Thoracic aorta (tissue), 2 donors: ENCODE results near the gene C21orf91. TPM values are rescaled to one million over a fixed set of nuclear protein-coding genes. Genes with fewer than 3 reads are reported as not detected.

ENCODE experiments used
- ATAC-seq: fragments of 150-250 bp; one replicate; pipeline ENCODE4 v1.8.0; 2017; ENCODE audit warnings: low read depth; ENCODE audit not compliant: insufficient number of reproducible peaks, low FRiP score
- DNase-seq: peaks from one replicate; pipeline ENCODE4 v3.0.0-alpha.2; 2020; ENCODE audit warnings: low spot score
- H3K27ac ChIP-seq, 2 donors: fragments of 200-600 bp; sonication (generic); 1 replicate in 1 of 2; 2 replicates in 1 of 2; pipeline ENCODE4 v1.5.1; 2016; ENCODE audit warnings: mild to moderate bottlenecking in 2 of 2, moderate library complexity in 2 of 2
- H3K27me3 ChIP-seq: fragments of 200-600 bp; sonication (generic); replicated peaks from 2 replicates; pipeline ENCODE4 v1.6.0; 2016; ENCODE audit warnings: mild to moderate bottlenecking; ENCODE audit not compliant: insufficient read depth
- H3K36me3 ChIP-seq: fragments of 200-600 bp; sonication (generic); one replicate; pipeline ENCODE4 v1.5.1; 2016
- H3K4me1 ChIP-seq, 2 donors: fragments of 200-600 bp; sonication (generic); 1 replicate in 1 of 2; 2 replicates in 1 of 2; pipeline versions ENCODE4 v1.5.1 to v1.6.0; 2016; ENCODE audit warnings: low read depth in 2 of 2, mild to moderate bottlenecking in 1 of 2; ENCODE audit not compliant: control insufficient read depth in 1 of 2
- H3K4me3 ChIP-seq: fragments of 200-600 bp; sonication (generic); 2 replicates; pipeline ENCODE4 v1.5.1; 2016; ENCODE audit warnings: mild to moderate bottlenecking
- H3K9me3 ChIP-seq: fragments of 200-600 bp; sonication (generic); 2 replicates; pipeline ENCODE4 v1.5.1; 2016
- total RNA-seq, 2 donors: library from RNA; depleted of rRNA; stranded (reverse); fragments of >200 nt; gene quantifications; one replicate each; pipeline versions ENCODE4 v1.1.0 to v1.2.3, GENCODE V29; 2016
- TF ChIP-seq, protein P1 (sequence below): fragments of 200-600 bp; sonication (generic); IDR thresholded peaks from one replicate; pipeline ENCODE4 v1.5.1; 2019; ENCODE audit warnings: antibody characterized with exemption

The C21orf91 gene
- total RNA-seq, 2 donors from 2014 or later = 5.7 to 6.9 TPM

DNA sequence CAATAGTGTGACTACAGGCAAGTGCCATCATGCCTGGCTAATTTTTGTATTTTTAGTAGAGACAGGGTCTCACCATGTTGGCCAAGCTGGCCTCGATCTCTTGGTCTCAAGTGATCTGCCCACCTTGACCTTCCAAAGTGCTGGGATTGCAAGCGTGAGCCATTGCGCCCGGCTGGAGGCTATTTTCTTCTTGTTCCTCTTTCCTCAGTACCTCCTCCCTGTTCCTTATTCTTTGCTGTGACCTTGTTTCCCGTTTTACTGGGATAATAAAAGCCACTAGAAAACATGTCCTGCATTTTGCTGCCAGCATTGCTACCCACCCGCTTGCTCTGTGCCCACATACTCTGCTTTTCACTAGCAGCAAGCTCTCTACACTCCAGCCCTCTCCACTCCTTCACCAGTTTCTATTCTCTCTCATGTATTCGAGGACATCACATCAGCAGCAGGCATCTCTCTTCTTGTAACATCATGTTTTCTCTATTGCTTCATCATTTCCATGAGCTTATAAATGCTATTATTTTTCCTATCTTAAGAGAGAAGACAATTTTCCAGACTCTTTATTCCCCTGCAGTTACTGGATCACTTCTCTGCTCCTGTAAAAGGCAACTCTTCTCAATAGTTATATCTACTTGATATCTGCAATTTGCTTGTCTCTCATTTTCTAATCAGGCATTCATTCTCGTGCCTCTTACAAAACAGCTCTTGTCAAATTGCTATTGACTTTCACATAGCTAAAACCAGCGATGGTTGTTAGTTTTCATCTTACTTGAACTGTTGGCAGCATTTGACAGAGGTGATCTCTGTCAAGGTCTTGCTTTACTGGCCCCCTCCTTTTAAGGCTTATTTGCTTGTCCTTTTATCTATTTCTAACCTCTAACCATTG lies 34.5 kb upstream of the C21orf91 start:
- TF ChIP-seq, protein P1, sequence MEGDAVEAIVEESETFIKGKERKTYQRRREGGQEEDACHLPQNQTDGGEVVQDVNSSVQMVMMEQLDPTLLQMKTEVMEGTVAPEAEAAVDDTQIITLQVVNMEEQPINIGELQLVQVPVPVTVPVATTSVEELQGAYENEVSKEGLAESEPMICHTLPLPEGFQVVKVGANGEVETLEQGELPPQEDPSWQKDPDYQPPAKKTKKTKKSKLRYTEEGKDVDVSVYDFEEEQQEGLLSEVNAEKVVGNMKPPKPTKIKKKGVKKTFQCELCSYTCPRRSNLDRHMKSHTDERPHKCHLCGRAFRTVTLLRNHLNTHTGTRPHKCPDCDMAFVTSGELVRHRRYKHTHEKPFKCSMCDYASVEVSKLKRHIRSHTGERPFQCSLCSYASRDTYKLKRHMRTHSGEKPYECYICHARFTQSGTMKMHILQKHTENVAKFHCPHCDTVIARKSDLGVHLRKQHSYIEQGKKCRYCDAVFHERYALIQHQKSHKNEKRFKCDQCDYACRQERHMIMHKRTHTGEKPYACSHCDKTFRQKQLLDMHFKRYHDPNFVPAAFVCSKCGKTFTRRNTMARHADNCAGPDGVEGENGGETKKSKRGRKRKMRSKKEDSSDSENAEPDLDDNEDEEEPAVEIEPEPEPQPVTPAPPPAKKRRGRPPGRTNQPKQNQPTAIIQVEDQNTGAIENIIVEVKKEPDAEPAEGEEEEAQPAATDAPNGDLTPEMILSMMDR = no peak
- no peak for DNase-seq
- H3K4me1 ChIP-seq = no peaks in the 10 kb centered on the region
- ATAC-seq = no peak
- H3K4me3 ChIP-seq = no peak overlapping the region
- no peak overlapping the region for H3K27ac ChIP-seq
- H3K27me3 ChIP-seq = no peaks in the 10 kb centered on the region
- no peaks in the 10 kb centered on the region for H3K36me3 ChIP-seq
- no peaks in the 10 kb centered on the region for H3K9me3 ChIP-seq

DNA sequence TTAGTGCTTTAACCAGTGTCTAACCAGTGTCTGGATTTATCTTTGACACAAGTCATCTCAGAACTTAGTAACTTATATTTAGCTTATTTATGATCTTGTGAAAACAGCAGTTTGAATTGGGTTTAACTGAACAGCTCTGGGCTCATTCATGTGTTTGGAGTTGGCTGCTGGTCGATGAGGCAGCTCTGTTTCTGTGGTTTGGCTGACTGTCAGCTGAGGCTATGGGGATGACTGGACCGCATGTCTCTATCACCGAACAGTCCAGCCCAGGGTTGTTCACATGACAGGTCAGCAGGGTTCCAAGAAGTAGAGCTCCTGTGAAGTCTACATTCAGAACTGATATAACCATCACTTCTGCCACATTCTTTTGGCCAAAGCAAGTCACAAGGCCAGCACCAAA lies 29.1 kb upstream of the C21orf91 start:
- ATAC-seq = no peak

GRCh38 chr21:17841103-17841502 lies 21.9 kb upstream of the C21orf91 start:
- DNase-seq = no peak
- TF ChIP-seq, protein P1 = no peak
- Histone ChIP-seq H3K4me1 (no peaks in the 10 kb centered on the region), H3K27ac (no peak overlapping the region), H3K9me3 (no peaks in the 10 kb centered on the region), H3K36me3 (no peaks in the 10 kb centered on the region), H3K27me3 (no peaks in the 10 kb centered on the region), H3K4me3 (no peak overlapping the region)
- no peak for ATAC-seq

More for the DNA sequence above, 29.1 kb upstream of the C21orf91 start:
- H3K4me3 ChIP-seq = no peak overlapping the region
- DNase-seq = no peak
- no peaks in the 10 kb centered on the region for H3K36me3 ChIP-seq
- no peaks in the 10 kb centered on the region for H3K27me3 ChIP-seq
- TF ChIP-seq, protein P1 = no peak
- no peaks in the 10 kb centered on the region for H3K4me1 ChIP-seq
- H3K27ac ChIP-seq = no peak overlapping the region
- no peaks in the 10 kb centered on the region for H3K9me3 ChIP-seq

- TF ChIP-seq, protein P1 = no peak
- no peaks in the 10 kb centered on the region for H3K36me3 ChIP-seq
- ATAC-seq = no peak
- no peak overlapping the region for H3K27ac ChIP-seq
- no peak for DNase-seq
- H3K4me1 ChIP-seq = no peaks in the 10 kb centered on the region
- H3K9me3 ChIP-seq = no peaks in the 10 kb centered on the region
- no peak overlapping the region for H3K4me3 ChIP-seq
- no peaks in the 10 kb centered on the region for H3K27me3 ChIP-seq
Measured at GRCh38 chr21:17834639-17835354, 15.6 kb upstream of the C21orf91 start.

GRCh38 chr21:17829472-17829871 lies 10.3 kb upstream of the C21orf91 start:
- H3K27ac ChIP-seq = no peak overlapping the region
- H3K4me1 ChIP-seq = no peaks in the 10 kb centered on the region
- ATAC-seq = no peak
- H3K4me3 ChIP-seq = no peak overlapping the region
- H3K9me3 ChIP-seq = no peaks in the 10 kb centered on the region
- DNase-seq = no peak
- no peaks in the 10 kb centered on the region for H3K36me3 ChIP-seq
- TF ChIP-seq, protein P1 = no peak
- no peaks in the 10 kb centered on the region for H3K27me3 ChIP-seq
